ENCODE measurements around the gene NCL. TPM values are rescaled to one million over a fixed set of nuclear protein-coding genes. Genes with fewer than 3 reads are reported as not detected.

The NCL gene
- total RNA-seq, 1 experiment from 2014 or later, result 1,328 TPM

- intact Hi-C loops (cut with micrococcal nuclease; ENCODE audit: unreplicated experiment), result no loop called here
- CTCF ChIA-PET, result no interaction called here
Measured at GRCh38 chr2:231494669-231495068, 30.4 kb upstream of the NCL start.

GRCh38 chr2:231490801-231491200 is 26.5 kb upstream of the NCL start:
- TF ChIP-seq EZH2 (IDR thresholded peaks at IDR 0.05; ENCODE audit: borderline replicate concordance, low read depth, low read length, poor library complexity, severe bottlenecking), result no peak
- no peak for TF ChIP-seq CTCF (conservative IDR thresholded peaks at IDR 0.05; ENCODE audit: low read depth, low read length)
- no peaks in the 10 kb centered on the region for H3K27me3 ChIP-seq (replicated peaks; ENCODE audit: insufficient read depth, low read depth, low read length, poor library complexity)
- intact Hi-C loops (cut with micrococcal nuclease; ENCODE audit: unreplicated experiment), result no loop called here
- H3K4me1 ChIP-seq (ENCODE audit: insufficient read depth, low read length, poor library complexity, severe bottlenecking), result no peaks in the 10 kb centered on the region
- ChIA-PET CTCF (no interaction called here), POLR2A (ENCODE audit: low non-redundant PET) (no interaction called here)
- BruUV-seq (replicated peaks), result no TSS peak
- no peak overlapping the region for H3K4me3 ChIP-seq (ENCODE audit: low read depth, low read length, poor library complexity, severe bottlenecking)
- DNase-seq (ENCODE audit: low spot score), result no peak
- no peak overlapping the region for H3K27ac ChIP-seq (ENCODE audit: low read depth, low read length, poor library complexity, severe bottlenecking)
- H3K36me3 ChIP-seq (ENCODE audit: insufficient read depth, low read length, poor library complexity, severe bottlenecking), result no peaks in the 10 kb centered on the region
- no peaks in the 10 kb centered on the region for H3K9me3 ChIP-seq (ENCODE audit: low read depth, low read length, poor library complexity, severe bottlenecking)

More at GRCh38 chr2:231494669-231495068, 30.4 kb upstream of the NCL start:
- TF ChIP-seq EZH2 (IDR thresholded peaks at IDR 0.05; ENCODE audit: borderline replicate concordance, low read depth, low read length, poor library complexity, severe bottlenecking) (no peak), CTCF (conservative IDR thresholded peaks at IDR 0.05; ENCODE audit: low read depth, low read length) (no peak)
- Histone ChIP-seq H3K4me1 (ENCODE audit: insufficient read depth, low read length, poor library complexity, severe bottlenecking) (no peaks in the 10 kb centered on the region), H3K27ac (ENCODE audit: low read depth, low read length, poor library complexity, severe bottlenecking) (no peak overlapping the region), H3K36me3 (ENCODE audit: insufficient read depth, low read length, poor library complexity, severe bottlenecking) (no peaks in the 10 kb centered on the region), H3K4me3 (ENCODE audit: low read depth, low read length, poor library complexity, severe bottlenecking) (no peak overlapping the region), H3K27me3 (replicated peaks; ENCODE audit: insufficient read depth, low read depth, low read length, poor library complexity) (no peaks in the 10 kb centered on the region), H3K9me3 (ENCODE audit: low read depth, low read length, poor library complexity, severe bottlenecking) (no peaks in the 10 kb centered on the region)
- no peak for DNase-seq (ENCODE audit: low spot score)
- BruUV-seq (replicated peaks), result no TSS peak
- POLR2A ChIA-PET (ENCODE audit: low non-redundant PET), result no interaction called here

GRCh38 chr2:231489990-231490389 is 25.7 kb upstream of the NCL start:
- H3K27ac ChIP-seq (ENCODE audit: low read depth, low read length, poor library complexity, severe bottlenecking), result no peak overlapping the region
- H3K4me1 ChIP-seq (ENCODE audit: insufficient read depth, low read length, poor library complexity, severe bottlenecking), result no peaks in the 10 kb centered on the region
- no TSS peak for BruUV-seq (replicated peaks)
- no peak overlapping the region for H3K4me3 ChIP-seq (ENCODE audit: low read depth, low read length, poor library complexity, severe bottlenecking)
- no peaks in the 10 kb centered on the region for H3K36me3 ChIP-seq (ENCODE audit: insufficient read depth, low read length, poor library complexity, severe bottlenecking)
- TF ChIP-seq CTCF (conservative IDR thresholded peaks at IDR 0.05; ENCODE audit: low read depth, low read length), result peak; percentile 41
- TF ChIP-seq EZH2 (IDR thresholded peaks at IDR 0.05; ENCODE audit: borderline replicate concordance, low read depth, low read length, poor library complexity, severe bottlenecking), result no peak
- DNase-seq (ENCODE audit: low spot score), result no peak
- no peaks in the 10 kb centered on the region for H3K9me3 ChIP-seq (ENCODE audit: low read depth, low read length, poor library complexity, severe bottlenecking)
- H3K27me3 ChIP-seq (replicated peaks; ENCODE audit: insufficient read depth, low read depth, low read length, poor library complexity), result no peaks in the 10 kb centered on the region
- ChIA-PET CTCF (no interaction called here), POLR2A (ENCODE audit: low non-redundant PET) (no interaction called here)
- intact Hi-C loops (cut with micrococcal nuclease; ENCODE audit: unreplicated experiment), result no loop called here

All from A673 (cell line).